Activated naive CD8-positive, alpha-beta T cell (primary cell): ENCODE data around the gene RUNX1.

Source experiments
- H3K27ac Mint-ChIP-seq: one replicate; pipeline ENCODE4 v1.8.0; 2021; ENCODE audit warnings: mixed read lengths
- H3K27me3 Mint-ChIP-seq: one replicate; pipeline ENCODE4 v1.8.0; 2021; ENCODE audit warnings: mixed read lengths
- H3K36me3 Mint-ChIP-seq: one replicate; pipeline ENCODE4 v1.8.0; 2021; ENCODE audit warnings: mixed read lengths
- H3K4me1 Mint-ChIP-seq: one replicate; pipeline ENCODE4 v1.8.0; 2021; ENCODE audit warnings: low read depth, mixed read lengths
- H3K4me3 Mint-ChIP-seq: one replicate; pipeline ENCODE4 v1.8.0; 2021; ENCODE audit warnings: mild to moderate bottlenecking, mixed read lengths
- H3K9me3 Mint-ChIP-seq: one replicate; pipeline ENCODE4 v1.8.0; 2021; ENCODE audit warnings: low read depth, mixed read lengths

RUNX1 gene

DNA sequence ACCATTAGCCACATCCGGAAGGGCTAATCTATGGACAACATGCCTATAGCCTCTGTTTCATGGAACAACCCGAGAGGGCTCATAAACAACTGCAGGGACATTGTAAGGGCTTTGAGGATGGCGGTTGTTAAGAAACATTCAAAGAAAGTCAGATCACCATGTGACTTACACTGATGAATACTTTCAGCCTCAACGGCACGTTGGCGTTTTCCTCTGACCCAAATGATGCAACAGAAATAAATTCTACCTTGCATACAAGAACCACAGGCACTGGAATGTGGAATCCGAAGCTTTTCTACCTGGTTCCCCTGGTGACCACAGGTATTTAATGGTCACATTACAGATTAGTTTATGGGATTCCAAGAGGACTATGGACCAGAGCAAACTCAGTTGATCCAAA is 273.3 kb downstream of the RUNX1 start:
- no peak overlapping the region for H3K27ac Mint-ChIP-seq

DNA sequence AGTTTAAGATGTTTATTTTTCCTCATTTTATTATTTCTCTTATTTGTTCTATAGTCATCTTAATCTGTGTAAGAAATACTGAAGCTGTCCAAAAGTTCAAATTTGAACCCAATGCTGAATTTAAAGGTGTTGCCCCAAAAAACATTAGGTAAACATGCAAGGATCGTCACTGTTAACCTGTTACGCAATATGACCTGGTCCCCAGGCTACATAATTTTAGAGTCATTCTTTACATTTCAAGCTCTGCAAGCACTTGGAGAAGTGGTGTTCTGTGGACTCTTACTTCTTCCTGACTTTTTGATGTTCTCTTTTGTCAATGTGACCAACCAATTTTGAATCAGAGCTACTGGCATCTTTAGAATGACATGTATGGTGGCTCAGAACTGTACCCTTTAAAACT is 274.4 kb downstream of the RUNX1 start:
- Mint-ChIP-seq H3K4me1 (no peaks in the 10 kb centered on the region), H3K36me3 (no peaks in the 10 kb centered on the region), H3K9me3 (no peaks in the 10 kb centered on the region), H3K27ac (no peak overlapping the region), H3K4me3 (no peak overlapping the region), H3K27me3 (peaks cover 10% of the 10 kb centered on the region)

More for the DNA sequence above, 273.3 kb downstream of the RUNX1 start:
- no peaks in the 10 kb centered on the region for H3K4me1 Mint-ChIP-seq
- peaks cover 10% of the 10 kb centered on the region for H3K27me3 Mint-ChIP-seq
- H3K36me3 Mint-ChIP-seq = no peaks in the 10 kb centered on the region
- no peaks in the 10 kb centered on the region for H3K9me3 Mint-ChIP-seq
- no peak overlapping the region for H3K4me3 Mint-ChIP-seq

DNA sequence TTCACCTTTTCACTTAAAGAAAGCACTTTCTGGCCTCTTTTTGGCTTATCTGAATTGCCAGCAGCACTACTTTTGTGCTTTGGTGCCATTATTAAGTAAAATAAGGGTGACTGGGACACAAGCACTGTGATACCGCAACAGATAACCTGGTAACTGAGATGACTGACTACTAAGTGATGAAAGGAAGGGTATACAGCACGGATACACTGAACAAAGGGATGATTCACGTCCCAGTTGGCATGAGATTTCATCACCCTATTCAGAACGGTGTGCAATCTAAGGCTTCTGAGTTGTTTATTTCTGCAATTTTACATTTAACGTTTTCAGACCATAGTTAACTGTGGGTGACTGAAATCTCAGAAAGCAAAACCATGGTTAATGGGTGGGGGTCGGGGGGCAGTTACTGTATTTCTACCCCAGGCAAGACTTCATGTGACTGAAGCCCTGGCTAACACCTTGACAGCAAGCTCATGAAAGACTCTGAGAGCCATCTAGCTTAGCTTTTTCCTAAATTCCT is 277.5 kb downstream of the RUNX1 start:
- no peak overlapping the region for H3K4me3 Mint-ChIP-seq
- no peaks in the 10 kb centered on the region for H3K9me3 Mint-ChIP-seq
- no peaks in the 10 kb centered on the region for H3K4me1 Mint-ChIP-seq
- H3K27me3 Mint-ChIP-seq = peaks cover 10% of the 10 kb centered on the region
- no peaks in the 10 kb centered on the region for H3K36me3 Mint-ChIP-seq
- no peak overlapping the region for H3K27ac Mint-ChIP-seq

DNA sequence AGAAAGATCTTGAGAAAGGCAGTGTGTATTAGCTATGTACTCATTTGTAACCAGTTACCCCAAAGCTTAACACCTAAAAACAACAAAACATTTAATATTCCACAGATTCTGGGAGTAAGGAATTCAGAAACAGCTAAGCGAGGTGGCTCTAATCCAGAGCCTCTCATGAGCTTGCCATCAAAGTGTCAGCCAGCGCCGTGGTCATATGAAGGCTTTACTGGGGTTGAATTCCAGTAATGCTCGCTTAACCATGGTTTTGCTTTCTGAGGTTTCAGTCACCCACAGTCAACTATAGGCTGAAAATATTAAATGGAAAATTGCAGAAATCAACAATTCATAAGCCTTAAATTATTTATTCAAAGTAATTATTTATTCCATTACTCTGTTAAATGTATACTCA is 278.5 kb downstream of the RUNX1 start:
- H3K27me3 Mint-ChIP-seq = peaks cover 9% of the 10 kb centered on the region

DNA sequence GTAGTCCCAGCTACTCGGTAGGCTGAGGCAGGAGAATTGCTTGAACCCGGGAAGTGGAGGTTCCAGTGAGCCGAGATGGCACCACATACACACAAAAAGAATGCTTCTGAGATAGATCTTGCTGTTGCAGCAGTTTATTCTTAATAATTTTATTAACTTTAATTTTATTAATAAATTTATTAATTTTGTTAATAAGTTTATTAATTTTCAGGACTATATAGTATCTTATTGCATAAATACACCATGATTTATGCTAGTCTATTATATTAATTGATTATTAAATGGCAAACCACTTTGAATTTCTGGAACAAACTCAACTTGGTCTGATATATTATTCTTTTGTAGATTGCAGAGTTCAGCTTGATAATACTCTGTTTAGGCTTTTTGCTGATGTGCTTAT is 280.8 kb downstream of the RUNX1 start:
- H3K4me3 Mint-ChIP-seq = no peak overlapping the region
- no peaks in the 10 kb centered on the region for H3K9me3 Mint-ChIP-seq
- H3K27ac Mint-ChIP-seq = no peak overlapping the region
- H3K4me1 Mint-ChIP-seq = no peaks in the 10 kb centered on the region
- peaks cover 2% of the 10 kb centered on the region for H3K27me3 Mint-ChIP-seq
- no peaks in the 10 kb centered on the region for H3K36me3 Mint-ChIP-seq

More for the DNA sequence above, 278.5 kb downstream of the RUNX1 start:
- Mint-ChIP-seq H3K4me3 (no peak overlapping the region), H3K4me1 (no peaks in the 10 kb centered on the region), H3K27ac (no peak overlapping the region), H3K36me3 (no peaks in the 10 kb centered on the region), H3K9me3 (no peaks in the 10 kb centered on the region)

DNA sequence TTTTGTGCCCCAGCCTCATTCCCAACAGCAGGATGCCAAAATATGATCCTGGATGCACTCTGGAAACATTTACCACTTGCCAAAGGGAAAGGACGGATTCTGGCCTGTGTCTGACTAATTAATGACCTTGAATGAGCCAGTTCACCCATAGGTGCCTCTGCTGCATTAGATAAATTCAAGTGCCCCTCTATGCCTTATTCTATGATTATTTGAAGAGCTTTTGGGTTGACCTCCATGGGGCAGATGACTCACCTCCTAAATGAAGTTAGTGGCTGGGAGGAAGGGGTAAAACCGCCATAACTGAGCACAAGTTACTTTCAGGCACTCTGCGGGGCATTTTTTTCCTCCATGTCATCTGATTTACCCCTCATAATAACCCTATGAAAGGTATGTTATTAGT is 282.2 kb downstream of the RUNX1 start:
- Mint-ChIP-seq H3K27ac (no peak overlapping the region), H3K4me1 (no peaks in the 10 kb centered on the region), H3K9me3 (no peaks in the 10 kb centered on the region), H3K4me3 (no peak overlapping the region), H3K36me3 (no peaks in the 10 kb centered on the region), H3K27me3 (no peaks in the 10 kb centered on the region)

DNA sequence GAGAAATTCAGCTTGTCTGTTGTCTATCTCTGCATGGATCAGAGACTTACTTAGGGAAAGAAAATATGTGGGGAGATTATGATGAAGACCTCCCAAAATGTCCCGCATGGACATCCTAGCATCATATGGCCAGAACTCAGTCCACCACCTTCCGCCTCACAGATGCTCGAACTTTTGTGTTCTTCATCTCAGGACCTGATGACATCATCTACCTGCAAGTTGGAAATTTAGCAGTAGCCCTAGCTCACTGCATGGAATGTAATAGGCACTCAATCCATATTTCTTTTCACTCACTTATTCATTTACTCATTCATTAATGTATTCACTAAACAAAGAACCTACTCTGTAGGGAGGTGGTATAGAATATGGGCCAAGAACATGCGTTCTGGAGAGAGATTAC is 283.5 kb downstream of the RUNX1 start:
- Mint-ChIP-seq H3K4me1 (no peaks in the 10 kb centered on the region), H3K27ac (no peak overlapping the region), H3K27me3 (no peaks in the 10 kb centered on the region), H3K9me3 (no peaks in the 10 kb centered on the region), H3K4me3 (no peak overlapping the region), H3K36me3 (no peaks in the 10 kb centered on the region)

DNA sequence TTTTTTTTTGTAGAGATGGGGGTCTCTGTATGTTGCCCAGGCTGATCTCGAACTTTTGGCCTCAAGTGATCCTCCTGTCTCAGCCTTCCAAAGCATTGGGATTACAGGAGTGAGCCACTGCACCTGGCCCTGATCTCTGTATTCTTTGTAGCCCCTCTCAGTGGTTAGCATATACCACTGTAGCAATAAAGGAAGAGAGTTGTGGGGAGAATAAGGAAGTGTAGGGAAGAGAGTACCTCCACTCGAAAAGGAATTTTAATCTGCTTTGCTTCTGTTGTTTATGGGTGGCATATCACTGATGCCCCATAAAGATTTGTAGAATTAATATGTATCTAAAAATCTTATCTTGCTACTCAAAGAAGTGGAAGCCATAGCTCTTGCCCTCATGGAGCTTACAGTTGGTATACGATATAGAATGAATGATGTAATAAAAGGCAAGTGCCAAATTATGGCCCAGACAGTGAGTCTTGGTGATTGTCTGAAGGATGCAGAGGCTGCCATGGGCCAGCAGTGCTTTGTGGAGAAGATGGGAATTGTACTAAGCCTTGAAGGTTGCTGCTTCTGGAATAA is 284.3 kb downstream of the RUNX1 start:
- Mint-ChIP-seq H3K27me3 (no peaks in the 10 kb centered on the region), H3K9me3 (no peaks in the 10 kb centered on the region), H3K4me3 (no peak overlapping the region), H3K4me1 (no peaks in the 10 kb centered on the region), H3K27ac (no peak overlapping the region), H3K36me3 (no peaks in the 10 kb centered on the region)

DNA sequence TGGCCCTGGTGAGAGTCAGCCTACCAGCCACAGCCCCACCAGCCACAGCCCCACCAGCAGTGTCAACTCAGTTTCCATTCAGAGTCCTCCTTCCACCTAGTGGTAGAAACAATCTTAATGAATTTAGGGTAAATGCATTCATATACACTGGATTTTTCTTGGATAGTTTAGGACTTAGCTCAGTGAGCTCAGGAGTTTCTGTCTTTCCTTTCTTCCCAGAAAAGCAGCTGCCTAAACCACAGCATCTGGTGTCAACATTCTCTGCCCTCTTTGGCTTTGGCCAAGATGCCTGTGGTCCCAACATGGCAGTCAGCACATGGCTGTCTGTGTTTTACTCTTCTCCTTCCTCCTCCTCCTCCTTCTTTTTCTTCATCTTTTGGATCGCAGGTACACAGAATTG is 286.3 kb downstream of the RUNX1 start:
- no peaks in the 10 kb centered on the region for H3K4me1 Mint-ChIP-seq
- no peaks in the 10 kb centered on the region for H3K36me3 Mint-ChIP-seq
- no peak overlapping the region for H3K27ac Mint-ChIP-seq
- H3K4me3 Mint-ChIP-seq = no peak overlapping the region
- no peaks in the 10 kb centered on the region for H3K27me3 Mint-ChIP-seq
- no peaks in the 10 kb centered on the region for H3K9me3 Mint-ChIP-seq

DNA sequence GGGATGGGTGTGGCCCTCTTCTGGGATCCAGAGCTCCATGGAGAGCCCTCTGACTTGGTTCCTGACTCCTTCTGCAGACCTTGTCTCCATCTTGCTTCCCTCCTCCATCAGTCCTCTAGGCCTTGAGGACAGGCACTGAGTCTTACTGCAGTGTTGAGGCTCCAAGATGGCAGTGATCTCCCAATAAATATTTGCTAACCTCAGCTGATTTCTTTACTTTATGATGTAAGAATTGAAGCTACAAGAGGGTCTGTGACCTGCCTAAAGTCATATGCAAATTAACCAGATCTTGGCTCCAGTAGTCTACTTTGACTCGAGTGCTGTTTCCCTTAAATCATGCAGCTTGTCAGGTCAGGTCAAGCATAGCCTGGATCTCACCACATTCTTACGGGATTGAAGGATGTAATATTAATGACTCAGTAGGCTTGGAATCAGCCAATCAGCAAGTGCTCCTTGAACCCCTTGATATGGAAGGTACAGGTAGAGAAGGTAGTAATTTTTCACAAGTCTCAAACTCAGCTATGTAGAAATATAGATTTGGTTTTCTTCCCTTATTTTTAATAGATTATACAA is 287.3 kb downstream of the RUNX1 start:
- Mint-ChIP-seq H3K9me3 (no peaks in the 10 kb centered on the region), H3K4me3 (no peak overlapping the region), H3K36me3 (no peaks in the 10 kb centered on the region), H3K4me1 (no peaks in the 10 kb centered on the region), H3K27me3 (no peaks in the 10 kb centered on the region), H3K27ac (no peak overlapping the region)

DNA sequence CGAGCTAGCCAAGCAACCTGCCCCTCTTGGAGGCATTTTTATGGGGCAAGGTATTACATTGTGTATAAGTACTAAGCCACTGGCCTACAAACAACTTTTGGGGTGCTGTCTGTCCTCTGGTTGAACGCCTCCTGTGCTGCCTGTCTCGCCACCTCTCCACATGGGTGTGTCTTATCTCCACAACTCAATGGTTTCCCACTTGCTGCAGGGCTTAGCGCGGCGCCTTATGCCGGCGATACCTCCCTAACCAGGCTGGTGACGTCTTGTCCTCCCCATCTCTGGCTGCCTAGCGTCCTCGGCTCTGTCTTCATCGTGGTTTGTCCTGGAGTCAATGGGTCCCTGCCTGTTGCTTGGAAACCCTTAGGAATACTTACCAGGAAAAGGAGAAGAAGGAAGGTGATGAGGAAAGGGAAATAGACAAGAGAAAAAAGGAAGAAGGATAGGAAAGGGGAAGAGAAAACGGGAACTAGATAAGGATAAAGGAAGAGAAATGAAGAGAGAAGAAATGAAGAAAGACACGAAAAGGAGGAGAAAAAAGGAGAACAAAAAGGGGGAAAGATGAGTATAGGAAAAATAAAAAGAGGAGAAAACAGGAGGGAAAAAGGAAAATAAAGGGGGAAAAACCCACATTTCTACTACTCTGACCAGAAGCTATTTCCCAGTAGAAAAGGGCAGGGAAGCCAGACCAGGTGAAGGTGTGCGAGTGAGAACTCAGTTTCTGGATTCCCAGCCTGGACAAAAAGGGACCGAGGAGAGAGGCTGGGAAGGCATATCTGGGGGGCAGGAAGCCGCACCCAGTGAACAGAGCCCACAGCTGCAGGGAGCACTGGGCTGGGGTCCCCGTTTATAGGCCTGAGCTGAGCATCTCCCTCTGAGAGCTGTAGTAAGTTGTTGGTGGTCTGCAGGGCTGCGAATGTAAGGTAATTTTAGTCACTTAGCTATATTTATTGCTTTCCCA is 294.1 kb downstream of the RUNX1 start:
- H3K27ac Mint-ChIP-seq = no peak overlapping the region
- H3K27me3 Mint-ChIP-seq = peaks cover 6% of the 10 kb centered on the region
- H3K4me1 Mint-ChIP-seq = no peaks in the 10 kb centered on the region
- no peaks in the 10 kb centered on the region for H3K9me3 Mint-ChIP-seq
- H3K4me3 Mint-ChIP-seq = no peak overlapping the region
- no peaks in the 10 kb centered on the region for H3K36me3 Mint-ChIP-seq

DNA sequence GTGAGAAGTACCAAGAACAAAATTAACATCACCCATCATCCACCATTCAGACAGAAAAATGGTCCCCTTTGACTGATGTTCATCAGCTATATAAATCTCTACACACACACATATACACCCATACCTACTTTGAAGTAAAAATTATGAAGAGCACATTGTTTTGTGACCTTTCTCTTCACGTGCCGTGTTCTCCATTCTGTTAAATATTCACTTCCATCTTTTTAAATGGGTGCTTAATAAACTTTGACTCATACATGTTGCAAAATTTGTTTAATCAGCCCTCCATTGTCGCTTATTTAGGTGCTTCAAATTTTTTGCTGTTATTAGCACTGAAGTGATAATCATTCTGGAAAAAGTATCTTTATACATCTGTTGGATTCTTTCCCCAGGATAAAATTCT is 300.2 kb downstream of the RUNX1 start:
- H3K4me1 Mint-ChIP-seq = peaks cover 3% of the 10 kb centered on the region
- H3K27ac Mint-ChIP-seq = no peak overlapping the region
- no peak overlapping the region for H3K4me3 Mint-ChIP-seq
- no peaks in the 10 kb centered on the region for H3K9me3 Mint-ChIP-seq
- peaks cover 6% of the 10 kb centered on the region for H3K27me3 Mint-ChIP-seq
- no peaks in the 10 kb centered on the region for H3K36me3 Mint-ChIP-seq

DNA sequence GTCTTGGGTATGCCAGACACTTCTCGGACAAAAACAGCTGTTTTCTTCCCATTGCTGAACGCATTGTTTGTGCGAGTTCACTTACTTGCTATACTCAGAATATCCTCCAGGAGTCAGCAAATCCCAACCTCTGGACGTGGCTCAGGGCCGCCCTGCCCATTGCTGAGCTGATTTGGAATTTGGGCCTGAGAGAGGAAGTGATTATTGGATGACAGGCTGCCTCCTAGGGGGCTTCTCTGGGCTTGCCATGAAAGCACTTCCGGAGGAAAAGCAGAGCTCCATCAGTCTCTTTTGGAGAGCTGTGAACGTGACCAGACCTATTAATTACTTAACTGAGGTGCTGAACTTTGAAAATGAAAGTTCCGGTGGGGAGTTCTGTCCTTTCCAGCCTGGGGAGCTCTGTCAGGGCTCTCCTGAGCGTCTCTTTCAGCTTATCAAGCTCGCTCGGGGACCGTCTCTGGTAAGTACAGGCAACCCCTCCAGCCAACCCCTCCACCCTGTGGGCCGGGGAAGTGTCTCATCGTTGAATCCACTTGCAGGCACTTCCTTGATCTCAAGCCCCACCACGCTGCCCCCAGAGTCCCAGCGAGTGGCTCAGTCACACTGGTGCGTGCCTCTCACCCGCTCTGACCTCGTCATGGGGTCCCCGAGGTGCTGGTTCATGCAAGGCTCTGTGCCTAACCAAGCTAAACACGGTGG is 303.4 kb downstream of the RUNX1 start:
- H3K36me3 Mint-ChIP-seq = no peaks in the 10 kb centered on the region
- peaks cover 3% of the 10 kb centered on the region for H3K4me1 Mint-ChIP-seq
- no peaks in the 10 kb centered on the region for H3K9me3 Mint-ChIP-seq
- peak overlapping the region; percentile 42 for H3K4me3 Mint-ChIP-seq
- H3K27me3 Mint-ChIP-seq = peaks cover 2% of the 10 kb centered on the region
- no peak overlapping the region for H3K27ac Mint-ChIP-seq

DNA sequence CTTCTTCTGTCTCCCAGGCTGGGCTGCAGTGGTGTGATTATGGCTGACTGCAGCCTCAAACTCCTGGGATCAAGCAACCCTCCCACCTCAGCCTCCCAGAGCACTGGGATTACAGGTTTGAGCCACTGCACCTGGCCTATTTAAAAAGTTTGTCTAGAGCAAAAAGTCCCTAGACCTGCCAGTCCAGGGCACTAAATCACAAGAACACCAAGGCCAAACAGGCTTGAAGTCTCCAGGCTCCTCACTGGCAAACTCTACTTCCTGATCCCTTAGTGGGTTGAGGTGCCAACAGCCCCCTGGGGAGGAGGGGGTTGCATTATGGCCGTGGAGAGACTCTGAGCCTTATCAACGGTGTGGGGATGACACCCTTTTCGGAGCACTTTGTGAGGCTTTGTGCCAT is 304.3 kb downstream of the RUNX1 start:
- no peak overlapping the region for H3K27ac Mint-ChIP-seq
- peaks cover 2% of the 10 kb centered on the region for H3K27me3 Mint-ChIP-seq
- no peak overlapping the region for H3K4me3 Mint-ChIP-seq
- no peaks in the 10 kb centered on the region for H3K36me3 Mint-ChIP-seq
- peaks cover 3% of the 10 kb centered on the region for H3K4me1 Mint-ChIP-seq
- H3K9me3 Mint-ChIP-seq = no peaks in the 10 kb centered on the region

DNA sequence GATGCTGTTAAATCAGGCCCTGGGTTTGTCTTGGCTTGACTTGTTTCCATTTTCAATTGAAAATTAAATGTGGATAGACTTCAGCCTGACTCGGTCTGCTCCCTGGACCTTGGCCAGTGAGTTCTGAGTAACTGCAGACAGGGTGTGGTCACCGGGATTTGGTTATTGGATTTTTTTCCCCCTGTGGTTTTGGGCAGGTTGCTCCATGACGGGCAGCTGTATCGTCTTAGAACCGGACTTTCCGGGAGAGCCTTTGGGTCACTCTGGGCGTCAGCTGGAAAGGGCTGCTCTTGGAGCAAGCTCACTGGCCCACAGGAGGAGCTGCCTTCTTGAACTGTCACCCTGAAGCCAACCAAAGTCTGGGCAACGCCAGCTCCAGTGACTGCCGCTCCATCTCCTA is 305.3 kb downstream of the RUNX1 start:
- peaks cover 2% of the 10 kb centered on the region for H3K27me3 Mint-ChIP-seq
- H3K27ac Mint-ChIP-seq = no peak overlapping the region
- no peak overlapping the region for H3K4me3 Mint-ChIP-seq
- H3K9me3 Mint-ChIP-seq = no peaks in the 10 kb centered on the region
- no peaks in the 10 kb centered on the region for H3K36me3 Mint-ChIP-seq
- peaks cover 3% of the 10 kb centered on the region for H3K4me1 Mint-ChIP-seq
